ENCODE measurements around the gene POU6F2.

DNA sequence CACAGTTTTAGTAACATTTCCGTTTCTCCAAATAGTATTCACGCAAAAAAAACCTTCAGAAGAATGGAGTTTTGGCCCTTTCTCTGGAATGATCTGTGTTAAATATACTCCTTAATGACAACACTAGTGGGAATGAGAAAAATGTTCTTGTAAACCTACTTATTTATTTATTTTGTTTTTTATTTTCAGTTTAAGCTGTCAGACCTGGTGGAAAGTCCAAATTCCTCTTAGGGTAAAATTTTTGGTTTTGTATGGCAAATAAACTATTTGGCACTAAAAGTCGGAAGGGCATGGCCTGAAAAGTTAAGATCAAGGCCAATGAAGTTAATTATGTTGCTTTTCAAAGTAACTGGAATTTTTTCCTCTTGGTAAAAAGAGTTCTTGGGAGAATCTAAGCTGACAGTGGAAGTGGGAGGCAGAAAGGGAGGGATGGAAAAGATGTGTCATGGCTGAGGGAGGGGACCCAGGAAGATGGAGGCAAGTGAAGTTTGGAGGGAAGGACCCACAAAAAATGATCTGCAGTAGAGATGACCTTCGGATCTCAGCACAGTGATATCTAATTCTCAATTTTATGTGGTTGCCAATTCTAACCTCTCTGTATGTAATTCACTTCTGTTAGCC lies 35.2 kb upstream of the POU6F2 start:
- no peak for TF ChIP-seq CTCF (IDR thresholded peaks at IDR 0.05 in 2 of 3, conservative IDR thresholded peaks at IDR 0.05 in 1 of 3; ENCODE audit: borderline replicate concordance in 1 of 3, insufficient read depth in 1 of 3, low read depth in 2 of 3, low read length in 2 of 3)
- no peak for TF ChIP-seq POLR2AphosphoS5 (IDR thresholded peaks at IDR 0.05; ENCODE audit: low read depth, low read length)
- no peak for TF ChIP-seq SRF (IDR thresholded peaks at IDR 0.05; ENCODE audit: low read depth)
